ENCODE results near the gene REXO4. TPM values are rescaled to one million over a fixed set of nuclear protein-coding genes. Genes with fewer than 3 reads are reported as not detected.
A peak's percentile ranks its signal among the peaks of the same experiment; 100 is the strongest.

Gene REXO4
- total and polyA plus RNA-seq, 9 of the 15 experiments (the other 6 are each of a cell fraction or from before 2014, with no cell fraction given): 3.4 to 72.9 (median 31.1) TPM

- no peak for TF ChIP-seq ZNF699 (CRISPR knock-in tag; IDR thresholded peaks at IDR 0.05; ENCODE audit: insufficient replicate concordance)
- peak; percentile 89 for TF ChIP-seq BHLHE40 (IDR thresholded peaks at IDR 0.05; ENCODE audit: low read length)
- no peak for TF ChIP-seq MTA1 (IDR thresholded peaks at IDR 0.05; ENCODE audit: borderline replicate concordance)
- TF ChIP-seq HMBOX1 (IDR thresholded peaks at IDR 0.05): no peak
- peak; percentile 70 for TF ChIP-seq USF1 (CRISPR knock-in tag; IDR thresholded peaks at IDR 0.05)
- no peak for TF ChIP-seq FIP1L1 (IDR thresholded peaks at IDR 0.05; ENCODE audit: low read depth, low read length, poor library complexity, severe bottlenecking)
- TF ChIP-seq, protein P1, sequence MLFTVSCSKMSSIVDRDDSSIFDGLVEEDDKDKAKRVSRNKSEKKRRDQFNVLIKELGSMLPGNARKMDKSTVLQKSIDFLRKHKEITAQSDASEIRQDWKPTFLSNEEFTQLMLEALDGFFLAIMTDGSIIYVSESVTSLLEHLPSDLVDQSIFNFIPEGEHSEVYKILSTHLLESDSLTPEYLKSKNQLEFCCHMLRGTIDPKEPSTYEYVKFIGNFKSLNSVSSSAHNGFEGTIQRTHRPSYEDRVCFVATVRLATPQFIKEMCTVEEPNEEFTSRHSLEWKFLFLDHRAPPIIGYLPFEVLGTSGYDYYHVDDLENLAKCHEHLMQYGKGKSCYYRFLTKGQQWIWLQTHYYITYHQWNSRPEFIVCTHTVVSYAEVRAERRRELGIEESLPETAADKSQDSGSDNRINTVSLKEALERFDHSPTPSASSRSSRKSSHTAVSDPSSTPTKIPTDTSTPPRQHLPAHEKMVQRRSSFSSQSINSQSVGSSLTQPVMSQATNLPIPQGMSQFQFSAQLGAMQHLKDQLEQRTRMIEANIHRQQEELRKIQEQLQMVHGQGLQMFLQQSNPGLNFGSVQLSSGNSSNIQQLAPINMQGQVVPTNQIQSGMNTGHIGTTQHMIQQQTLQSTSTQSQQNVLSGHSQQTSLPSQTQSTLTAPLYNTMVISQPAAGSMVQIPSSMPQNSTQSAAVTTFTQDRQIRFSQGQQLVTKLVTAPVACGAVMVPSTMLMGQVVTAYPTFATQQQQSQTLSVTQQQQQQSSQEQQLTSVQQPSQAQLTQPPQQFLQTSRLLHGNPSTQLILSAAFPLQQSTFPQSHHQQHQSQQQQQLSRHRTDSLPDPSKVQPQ (CRISPR knock-in tag; IDR thresholded peaks at IDR 0.05; ENCODE audit: borderline replicate concordance): no peak
- TF ChIP-seq, protein P2, sequence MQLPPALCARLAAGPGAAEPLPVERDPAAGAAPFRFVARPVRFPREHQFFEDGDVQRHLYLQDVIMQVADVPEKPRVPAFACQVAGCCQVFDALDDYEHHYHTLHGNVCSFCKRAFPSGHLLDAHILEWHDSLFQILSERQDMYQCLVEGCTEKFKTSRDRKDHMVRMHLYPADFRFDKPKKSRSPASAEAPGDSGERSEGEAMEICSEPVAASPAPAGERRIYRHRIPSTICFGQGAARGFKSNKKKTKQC (CRISPR knock-in tag; IDR thresholded peaks at IDR 0.05): 0 out of 2 replicates have a peak, but pooled peaks have one; percentile 25
- 0 out of 2 replicates have a peak, but pooled peaks have one; percentile 36 for TF ChIP-seq E2F4 (CRISPR knock-in tag; IDR thresholded peaks at IDR 0.05; ENCODE audit: low read depth)
- TF ChIP-seq CBX1 (IDR thresholded peaks at IDR 0.05; ENCODE audit: low read depth): no peak
- TF ChIP-seq USF2 (CRISPR knock-in tag; IDR thresholded peaks at IDR 0.05): peak; percentile 34; the same call in 1 of the 2 replicates
- TF ChIP-seq, protein P3, sequence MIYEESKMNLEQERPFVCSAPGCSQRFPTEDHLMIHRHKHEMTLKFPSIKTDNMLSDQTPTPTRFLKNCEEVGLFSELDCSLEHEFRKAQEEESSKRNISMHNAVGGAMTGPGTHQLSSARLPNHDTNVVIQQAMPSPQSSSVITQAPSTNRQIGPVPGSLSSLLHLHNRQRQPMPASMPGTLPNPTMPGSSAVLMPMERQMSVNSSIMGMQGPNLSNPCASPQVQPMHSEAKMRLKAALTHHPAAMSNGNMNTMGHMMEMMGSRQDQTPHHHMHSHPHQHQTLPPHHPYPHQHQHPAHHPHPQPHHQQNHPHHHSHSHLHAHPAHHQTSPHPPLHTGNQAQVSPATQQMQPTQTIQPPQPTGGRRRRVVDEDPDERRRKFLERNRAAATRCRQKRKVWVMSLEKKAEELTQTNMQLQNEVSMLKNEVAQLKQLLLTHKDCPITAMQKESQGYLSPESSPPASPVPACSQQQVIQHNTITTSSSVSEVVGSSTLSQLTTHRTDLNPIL (CRISPR knock-in tag; IDR thresholded peaks at IDR 0.05): no peak
- TF ChIP-seq ZNF583 (CRISPR knock-in tag; IDR thresholded peaks at IDR 0.05): no peak
- no peak; the same call in 1 of the 2 replicates for TF ChIP-seq SUPT5H (IDR thresholded peaks at IDR 0.05)
- no peak for TF ChIP-seq NCOA6 (IDR thresholded peaks at IDR 0.05)
- TF ChIP-seq BRF2 (IDR thresholded peaks at IDR 0.05; ENCODE audit: borderline replicate concordance, insufficient read depth, insufficient read length): no peak
- 0 out of 2 replicates have a peak, but pooled peaks have one; percentile 8 for TF ChIP-seq ZNF143 (CRISPR knock-in tag; IDR thresholded peaks at IDR 0.05)
Measured at GRCh38 chr9:133359399-133360175, 58.2 kb downstream of the REXO4 start (continued).
